Activated T-helper 1 cell treated with anti-CD3 and anti-CD28 coated beads, Interleukin-2, amount 50 U/mL, for 16 hours (primary cell): ENCODE results near the gene PLB1.

Source experiments
- DNase-seq, 2 donors: peaks; one replicate each; pipeline ENCODE4 v3.0.0-alpha.2; 2020; ENCODE audit warnings: low read depth in 1 of 2, low spot score in 1 of 2

Gene PLB1

DNA sequence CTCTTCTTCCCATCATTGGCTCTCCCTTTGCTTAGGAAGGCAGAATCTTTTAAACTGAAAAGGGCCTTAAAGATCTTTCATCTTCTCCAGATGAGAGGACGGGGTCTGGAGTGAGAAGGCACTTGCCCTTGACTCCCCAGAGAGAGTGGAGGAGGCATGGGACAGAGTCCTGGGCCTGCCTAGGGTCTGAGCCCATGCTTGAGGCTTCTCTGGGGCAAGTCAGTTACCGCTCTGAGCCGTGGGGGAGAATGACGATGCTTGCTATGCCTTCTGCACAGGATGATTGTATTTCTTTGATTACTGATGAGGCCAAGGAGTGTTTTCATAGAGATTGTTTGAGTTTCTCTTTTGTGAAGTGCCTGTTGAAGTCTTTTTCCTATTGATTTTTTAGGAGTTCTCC is 921 bp downstream of the PLB1 start:
- no peak for DNase-seq

DNA sequence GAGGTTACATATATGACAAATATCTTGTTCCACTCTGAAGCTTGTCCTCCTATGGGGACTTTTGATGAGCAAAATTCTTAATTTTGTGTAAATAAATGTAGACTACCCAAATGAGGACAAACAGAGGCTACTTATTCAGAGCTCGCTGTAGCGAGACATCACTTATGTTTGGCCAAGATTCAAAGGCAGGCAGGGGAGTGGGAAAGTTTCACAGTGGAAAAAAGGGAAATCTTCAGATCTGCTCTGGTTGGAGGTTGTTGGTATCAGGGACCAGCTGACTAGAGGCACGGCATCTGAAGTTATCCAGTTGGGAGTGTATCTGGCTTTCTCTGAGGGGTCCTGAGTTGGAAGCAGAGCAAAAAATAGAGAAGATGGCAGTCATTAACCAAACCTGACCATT is 1.3 kb downstream of the PLB1 start:
- no peak for DNase-seq

DNA sequence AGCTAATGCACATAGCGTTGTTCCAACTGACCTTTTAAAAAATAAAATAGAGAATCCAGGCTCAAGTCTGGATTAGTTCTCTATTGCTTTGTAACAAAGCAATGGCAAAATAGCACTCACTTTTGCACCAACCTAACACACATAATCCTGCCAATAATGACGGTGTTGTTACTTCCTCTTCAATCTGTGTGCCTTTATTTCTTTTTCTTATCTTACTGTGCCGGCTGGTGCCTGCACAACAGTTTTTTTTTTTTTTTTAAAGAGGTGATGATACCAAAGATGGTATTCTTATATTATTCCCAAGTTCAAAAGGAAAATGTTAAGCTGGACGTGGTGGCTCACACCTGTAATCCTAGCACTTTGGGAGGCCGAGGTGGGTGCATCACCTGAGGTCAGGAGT is 3.4 kb downstream of the PLB1 start:
- DNase-seq, result no peak

DNA sequence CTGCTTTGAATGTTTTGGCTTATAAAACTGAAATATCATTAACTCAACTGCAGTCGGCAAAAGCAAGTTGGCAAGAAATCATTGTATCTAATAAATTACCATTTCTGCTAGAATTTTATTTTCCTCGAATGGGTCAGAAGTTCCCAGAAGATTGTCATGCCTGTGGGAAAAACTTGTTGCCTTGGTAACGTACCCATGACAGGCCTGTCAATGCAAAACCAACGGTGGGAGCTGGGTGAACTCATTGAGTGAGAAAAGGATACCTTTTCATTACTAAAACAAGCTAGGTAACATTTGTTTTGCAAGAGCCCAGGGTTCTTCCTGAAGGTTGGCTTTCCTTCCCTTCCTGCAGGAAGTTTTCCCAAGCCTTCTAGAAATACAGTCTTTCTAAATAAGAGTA is 9.5 kb downstream of the PLB1 start:
- no peak for DNase-seq

DNA sequence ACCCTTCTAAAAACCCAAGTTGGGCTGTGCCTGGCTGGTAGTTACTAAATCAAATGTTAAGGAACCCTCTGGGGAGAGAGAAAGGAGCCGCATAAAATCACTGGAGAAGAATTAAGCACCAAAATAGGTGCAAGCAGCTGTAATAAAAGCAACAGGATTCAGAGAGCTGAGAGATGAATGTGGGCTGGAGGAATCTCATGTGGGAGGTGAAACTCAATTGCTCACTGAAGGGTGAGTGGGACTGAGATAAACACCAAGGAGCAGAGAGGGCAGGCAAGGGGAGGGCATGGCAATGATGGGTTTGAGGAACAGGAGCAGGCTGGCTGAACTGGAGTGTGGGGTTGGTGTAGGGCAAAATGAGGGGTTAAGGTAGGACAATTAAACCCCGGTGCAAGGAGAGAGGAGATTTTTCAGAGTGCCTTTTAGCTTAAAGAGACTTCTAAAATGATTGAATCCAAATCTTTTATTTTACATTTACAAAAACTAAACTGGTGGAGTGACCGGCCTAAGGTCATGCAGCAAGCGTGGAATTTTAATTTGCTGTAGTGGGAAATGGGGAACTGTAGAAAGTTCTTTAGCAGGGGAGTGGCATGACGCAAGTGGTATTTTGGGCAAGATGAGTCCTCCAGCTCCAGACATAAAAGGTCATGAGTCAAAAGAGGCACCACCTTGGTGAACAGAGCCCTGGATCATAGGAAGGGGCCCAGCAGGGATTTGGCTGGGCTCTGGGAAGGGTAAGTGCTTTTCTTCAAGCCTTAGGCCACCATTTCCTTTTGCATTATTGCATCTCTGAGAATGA is 10.5 kb downstream of the PLB1 start:
- DNase-seq, result no peak

DNA sequence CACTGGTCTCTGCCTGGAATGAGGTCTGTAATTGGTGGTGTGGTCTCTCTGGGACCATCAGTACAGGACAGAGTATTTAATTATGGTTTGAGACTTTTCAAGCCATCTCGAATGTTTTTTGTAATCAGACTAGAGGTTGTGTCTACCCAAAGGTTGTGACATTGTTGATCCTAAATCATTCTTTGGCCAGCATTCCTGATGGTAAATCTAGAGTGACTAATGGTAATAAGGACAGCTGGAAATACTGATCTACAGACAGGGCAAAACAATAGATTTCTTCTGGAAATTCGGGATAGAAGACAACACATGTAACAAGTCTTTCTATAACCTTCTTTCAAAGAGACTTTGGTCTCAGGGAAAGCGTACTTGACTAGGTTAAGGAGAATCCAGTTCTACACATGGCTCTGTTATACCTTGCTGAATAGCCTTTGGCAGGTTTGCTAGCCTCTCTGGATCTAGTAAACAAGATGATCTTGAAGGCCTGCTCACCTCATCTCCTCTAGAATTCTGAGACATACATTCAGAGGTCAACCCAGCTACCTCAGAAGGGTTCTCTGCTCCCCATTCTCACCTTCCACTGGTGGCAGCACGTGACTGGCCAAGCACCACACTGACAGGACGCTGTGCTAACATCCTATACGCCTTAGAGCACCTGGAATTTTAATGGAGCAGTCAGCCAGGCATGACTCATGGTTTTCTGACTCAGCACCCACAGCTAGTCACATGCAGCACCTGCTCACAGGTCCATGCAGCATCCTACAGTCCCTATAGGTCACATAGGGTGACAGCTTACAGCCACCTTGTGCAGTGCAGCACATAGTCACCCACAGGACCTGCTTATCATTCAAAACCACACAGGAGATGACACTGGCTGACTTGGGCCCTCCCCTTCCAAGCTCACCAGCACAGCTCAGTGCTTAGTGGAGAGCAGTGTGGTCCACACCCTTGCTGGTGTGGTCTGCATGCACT is 12.2 kb downstream of the PLB1 start:
- DNase-seq, result no peak

DNA sequence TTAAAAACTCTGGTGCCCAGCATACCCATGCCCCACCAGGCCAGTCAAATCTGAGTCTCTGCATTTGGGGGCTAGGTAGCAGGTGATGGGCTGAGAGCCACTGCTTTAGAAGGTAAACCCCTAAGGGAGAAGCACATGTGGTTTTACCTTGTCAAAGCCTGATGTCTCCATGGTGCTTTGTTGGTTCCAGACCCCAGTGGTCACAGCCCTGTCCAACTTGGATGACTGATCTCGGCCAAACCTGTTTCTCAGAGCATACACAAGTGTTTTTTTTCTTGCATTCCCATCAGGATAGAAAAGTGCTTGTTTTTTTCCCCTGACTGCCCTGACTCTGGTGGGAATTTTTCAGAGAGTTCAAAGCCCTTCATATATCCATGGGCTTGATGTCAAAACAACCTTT is 13.5 kb downstream of the PLB1 start:
- no peak for DNase-seq

DNA sequence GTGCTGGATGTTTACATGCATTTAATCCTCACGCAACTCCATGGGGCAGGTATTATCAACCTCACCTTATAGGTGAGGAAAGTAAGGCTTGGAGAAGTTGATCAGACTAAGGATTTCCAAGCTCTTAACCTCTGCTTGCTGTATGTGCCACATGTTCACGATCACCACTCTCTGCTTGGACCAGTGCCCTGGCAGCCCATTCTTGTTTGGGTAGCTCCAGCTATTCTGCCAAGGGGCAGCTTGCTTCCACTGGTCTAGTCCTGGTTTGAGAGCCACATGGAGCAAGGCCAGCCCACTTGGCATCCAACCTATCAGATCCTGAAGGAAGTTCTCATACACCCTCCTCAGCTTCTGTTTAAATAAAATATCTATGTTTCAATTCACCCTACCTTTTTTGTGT is 14.3 kb downstream of the PLB1 start:
- DNase-seq, result no peak

DNA sequence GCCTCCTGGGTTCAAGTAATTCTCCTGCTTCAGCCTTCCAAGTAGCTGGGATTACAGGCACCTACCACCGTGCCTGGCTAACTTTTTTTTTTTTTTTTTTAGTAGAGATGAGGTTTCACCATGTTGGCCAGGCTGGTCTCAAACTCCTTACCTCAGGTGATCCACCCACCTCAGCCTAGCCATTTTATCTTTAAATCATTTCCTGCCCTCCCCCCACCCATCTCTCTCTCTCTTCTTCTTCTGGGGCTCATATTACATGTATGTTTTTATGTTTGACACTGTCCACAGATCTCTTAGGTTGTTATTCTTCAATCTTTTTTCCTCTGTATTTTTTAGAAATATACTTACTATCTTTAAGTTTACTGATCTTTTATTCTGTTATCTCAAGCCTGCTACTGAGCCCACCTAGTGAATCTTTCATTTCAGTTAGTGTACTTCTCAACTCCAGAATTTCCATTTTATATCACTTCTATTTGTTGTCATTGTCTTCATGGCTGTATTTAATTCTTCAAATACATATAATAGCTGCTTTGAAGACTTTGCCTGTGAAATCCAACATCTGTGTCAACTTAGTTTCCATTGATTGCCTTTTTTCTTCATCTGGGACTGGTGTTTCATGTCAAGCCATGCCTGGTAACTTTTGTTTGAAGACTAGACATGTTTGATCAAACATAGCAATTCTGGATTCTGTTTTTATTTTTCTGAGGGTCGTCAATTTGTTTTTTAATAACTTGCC is 16.2 kb downstream of the PLB1 start:
- DNase-seq, result no peak

DNA sequence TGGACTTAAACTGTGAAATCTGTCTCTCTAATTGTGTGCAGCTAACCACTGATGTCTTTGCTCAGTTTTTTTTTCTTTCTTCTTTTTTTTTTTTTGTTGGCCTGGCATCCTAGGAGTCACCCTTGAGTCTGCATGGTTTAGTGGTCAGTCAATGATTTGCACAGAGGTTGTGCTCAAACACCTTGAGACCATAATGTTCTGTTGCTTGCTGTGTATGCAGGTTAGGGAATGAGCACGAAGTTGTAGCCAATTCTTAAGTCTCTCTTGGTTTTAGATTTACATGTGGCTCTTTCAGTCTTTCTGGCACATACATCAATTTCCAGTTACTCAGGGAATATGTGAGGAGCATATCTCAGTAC is 16.7 kb downstream of the PLB1 start:
- DNase-seq, result no peak

DNA sequence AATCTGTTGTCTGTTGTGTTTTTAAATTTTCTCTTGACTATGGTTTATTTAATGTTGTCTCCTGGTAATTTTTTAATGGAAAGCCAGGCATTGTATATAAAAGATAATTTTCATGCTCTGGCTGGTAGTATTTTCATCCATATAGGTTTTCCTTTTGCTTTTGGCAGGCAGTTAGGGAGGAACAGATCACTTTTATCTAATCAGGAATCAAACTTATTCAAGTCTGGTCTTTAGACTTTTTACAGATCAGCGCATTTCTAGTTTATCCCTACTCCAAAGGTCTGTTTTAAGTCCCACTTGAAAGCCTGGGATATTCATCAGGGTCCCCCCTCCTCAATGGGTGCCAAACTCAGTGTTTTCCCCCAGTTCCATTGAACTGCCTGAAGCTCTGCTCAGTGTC is 17.2 kb downstream of the PLB1 start:
- DNase-seq, result no peak

DNA sequence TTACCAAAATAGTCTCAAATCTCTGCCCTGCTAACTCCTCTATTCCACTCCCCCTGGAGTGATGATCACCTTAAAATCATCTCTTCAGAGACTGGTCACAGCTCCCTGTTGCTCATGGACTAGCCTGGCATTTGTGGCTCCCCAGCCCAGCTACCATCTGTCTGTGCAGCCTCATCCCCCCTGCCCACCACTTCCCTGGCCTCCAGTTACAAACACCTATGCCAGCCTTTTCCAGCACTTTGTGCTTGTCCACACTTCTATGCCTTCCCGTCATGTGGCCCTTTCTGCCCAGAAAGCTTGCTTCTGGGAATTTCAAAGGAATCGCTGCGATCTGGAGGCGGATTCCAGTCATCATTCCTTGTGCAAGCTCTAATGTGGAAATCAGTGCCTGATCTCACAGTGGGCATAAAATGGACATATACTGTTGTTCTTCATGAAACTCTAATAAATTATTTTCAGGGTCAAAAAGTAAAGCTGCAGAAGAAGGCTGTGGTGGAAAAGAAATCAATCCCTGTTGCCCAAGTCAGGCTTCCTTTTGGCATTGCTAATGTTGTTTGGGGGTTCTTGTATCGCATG is 19.4 kb downstream of the PLB1 start:
- DNase-seq, result no peak

DNA sequence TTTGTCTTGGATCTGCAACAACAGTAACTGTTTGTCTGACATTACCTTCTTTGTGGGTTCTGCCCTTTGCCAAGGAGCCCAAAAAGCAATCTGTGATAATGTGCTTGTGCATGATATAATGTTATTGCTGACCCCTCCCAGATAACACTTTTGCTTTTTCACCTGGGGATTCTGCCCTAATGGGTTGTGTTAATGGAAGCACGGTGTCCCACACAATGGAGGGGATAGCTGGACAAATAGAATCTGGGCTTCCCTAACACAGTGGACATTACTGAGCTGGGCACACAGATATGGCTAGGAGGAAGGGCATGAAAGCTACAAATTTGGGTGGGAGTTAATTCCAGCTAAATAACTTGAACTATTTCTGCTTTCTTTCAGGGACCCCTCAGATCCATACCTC is 20.6 kb downstream of the PLB1 start:
- DNase-seq, result no peak

DNA sequence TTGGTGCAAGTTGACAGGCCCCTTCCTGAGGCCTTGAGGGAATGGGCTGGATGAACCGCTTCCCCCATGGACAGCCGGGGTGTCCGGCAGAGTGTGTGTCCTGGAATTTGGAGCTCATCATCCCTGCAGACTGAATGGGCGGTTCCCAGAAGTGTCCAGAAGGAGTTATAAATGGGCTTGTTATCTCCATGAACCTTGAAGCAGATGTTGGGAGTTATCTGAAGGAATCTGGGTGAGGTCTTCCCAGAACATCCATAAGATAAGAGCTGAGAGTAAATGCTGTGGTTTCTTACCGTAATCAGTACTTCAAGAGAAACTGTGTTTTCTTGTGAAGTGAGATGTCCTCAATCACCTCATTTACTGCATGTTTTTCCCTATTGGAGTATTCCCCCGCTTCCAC is 21.1 kb downstream of the PLB1 start:
- no peak for DNase-seq

DNA sequence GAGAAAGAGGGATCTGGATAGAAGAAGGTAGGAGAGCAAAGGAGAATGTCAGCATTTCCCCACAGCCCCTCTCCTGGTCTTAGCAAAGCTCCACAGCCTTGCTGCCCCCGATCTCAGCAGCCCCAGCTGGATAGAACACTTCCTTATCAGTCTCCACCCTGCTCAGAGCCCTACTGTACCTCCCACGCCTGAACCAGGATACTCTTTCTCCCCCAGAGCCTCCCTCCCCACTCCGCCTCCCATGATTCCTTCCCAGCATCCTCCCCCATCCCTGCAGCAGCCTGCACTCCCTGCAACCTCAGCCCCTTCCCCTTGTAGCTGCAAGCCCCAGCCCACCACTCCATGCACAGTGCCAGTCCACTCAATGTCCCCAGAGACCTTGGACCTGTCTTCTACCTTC is 25.8 kb downstream of the PLB1 start:
- DNase-seq, result no peak

DNA sequence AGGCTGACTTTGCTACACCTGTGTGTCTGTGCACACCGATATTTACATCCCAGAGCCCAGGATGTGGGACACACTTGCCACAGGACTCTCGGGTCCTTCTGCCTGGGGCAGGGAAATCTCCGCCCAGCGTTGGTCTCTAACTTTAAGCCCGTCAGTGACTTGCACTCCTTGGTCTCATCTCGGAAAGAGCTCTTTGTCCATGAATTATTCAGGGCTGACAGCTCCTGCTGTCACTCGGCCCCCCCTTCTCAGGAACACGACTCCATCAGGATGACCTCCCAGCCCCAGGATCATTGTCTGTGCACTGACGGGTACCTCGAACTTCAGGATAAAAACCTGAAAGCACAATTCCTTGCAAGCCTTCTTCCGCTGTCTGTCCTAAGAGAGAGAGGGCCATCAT is 26.6 kb downstream of the PLB1 start:
- no peak for DNase-seq

DNA sequence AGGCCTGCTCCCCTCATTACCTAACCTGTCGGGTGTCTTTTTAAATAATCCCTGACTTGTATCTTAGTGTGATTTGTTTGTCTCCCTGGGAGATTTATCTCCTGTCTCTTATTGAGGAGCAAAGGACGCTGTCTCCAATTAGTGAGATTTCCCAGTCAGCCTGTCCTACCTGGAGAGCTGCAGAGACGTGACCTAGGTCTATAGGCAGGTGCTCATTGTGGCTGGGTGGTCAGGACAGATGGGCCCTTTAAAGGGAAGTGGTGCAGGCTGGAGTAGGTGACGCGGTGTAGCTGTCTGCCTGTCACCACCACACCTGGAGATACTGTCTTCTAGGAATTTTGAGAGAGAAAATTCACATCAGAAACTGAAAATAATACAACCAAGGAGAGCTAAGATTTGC is 28.0 kb downstream of the PLB1 start:
- no peak for DNase-seq

DNA sequence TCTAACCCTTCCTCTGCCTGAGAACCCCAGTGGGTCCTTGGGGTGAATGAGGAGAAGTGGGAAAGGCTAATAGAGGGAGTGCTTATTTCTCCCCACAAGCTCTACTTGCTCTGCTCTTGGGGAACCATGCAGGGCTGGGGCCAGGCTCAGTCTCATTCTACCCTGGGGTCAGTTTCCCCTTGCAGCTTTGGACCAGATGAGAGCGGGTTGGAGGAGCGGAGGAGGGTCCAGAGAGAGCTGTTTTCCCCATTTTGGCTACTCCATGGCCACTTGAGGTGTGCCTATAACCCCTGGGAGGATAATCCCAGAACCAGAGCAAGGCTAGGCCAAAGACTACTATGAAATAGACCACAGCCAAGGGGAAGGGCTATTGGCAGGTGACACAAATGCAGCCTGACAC is 29.6 kb downstream of the PLB1 start:
- DNase-seq, result no peak

DNA sequence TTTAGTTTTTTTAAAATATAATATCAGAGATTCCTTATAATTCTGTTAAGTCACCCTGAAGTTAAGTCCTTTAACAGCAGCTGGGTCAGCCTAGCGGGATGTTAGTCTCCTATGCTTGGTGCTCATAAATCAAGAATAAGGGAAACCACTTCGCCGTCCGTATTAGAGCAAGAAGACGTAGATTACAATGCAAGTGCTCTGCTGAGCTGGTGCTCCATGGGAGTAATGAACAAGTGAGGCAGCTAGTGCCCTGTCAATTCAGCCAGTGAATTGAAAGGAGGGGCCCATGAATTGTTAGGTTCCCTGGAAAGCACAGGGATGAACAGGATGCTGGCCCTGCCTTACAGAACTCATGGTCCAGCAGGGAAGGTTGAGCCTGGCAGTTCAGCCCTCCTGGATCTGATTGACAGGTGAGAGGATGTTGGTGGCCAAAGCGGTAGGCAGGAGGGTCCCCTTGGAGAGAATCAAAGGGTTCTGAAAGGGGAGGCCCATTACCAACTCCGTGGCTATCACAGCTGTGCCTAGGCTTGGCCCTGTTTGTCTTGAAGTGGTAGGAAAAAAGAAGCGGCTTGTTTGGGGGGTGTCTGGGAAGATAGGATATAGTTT is 30.8 kb downstream of the PLB1 start:
- no peak for DNase-seq

DNA sequence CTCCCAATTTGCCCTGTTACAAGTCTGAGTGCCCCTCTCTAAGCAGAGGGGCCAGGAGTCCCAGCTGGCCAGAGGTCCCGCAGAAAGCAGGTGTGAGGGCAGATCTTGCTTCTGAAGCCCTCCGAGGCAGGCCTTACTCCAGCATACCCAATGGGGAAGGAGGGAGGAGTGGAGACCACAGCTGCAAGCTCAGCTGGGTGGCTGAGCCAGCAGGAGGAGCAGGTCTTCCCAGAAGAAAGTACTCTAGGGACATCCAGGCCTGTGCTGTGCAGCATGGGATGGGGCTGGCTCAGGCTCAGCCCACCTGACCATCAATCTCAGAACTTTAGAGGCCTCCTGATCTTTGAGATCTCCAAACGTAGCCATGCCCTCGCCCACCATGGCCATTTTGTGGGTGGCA is 31.3 kb downstream of the PLB1 start:
- no peak for DNase-seq

DNA sequence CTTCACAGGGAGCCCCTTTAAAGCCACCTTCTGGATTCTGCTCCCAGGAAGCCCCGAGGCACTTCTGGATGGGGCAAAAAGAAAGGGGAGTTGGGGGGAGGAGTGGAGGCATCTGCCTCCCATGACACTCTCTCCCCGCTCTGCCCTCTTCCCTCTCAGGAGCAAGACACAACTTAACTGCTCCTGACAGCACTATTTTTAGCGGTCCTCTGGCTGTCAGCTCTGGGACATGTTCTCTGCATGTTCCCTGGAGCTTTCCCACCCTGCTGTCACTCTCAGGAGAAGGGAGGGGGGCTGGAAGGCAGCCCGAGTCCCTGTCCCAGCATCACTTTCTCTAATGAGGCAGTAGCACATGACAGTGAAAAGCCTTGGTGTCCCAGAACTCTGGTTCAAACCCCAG is 32.3 kb downstream of the PLB1 start:
- no peak for DNase-seq
